Progenitor cell of endocrine pancreas (in vitro differentiated cells): Measurements from ENCODE around the gene ANKRD7. TPM values are rescaled to one million over a fixed set of nuclear protein-coding genes. Genes with fewer than 3 reads are reported as not detected.

Experiments used
- DNase-seq: peaks from one replicate; pipeline ENCODE4 v3.0.0; 2021; ENCODE audit warnings: low spot score; ENCODE audit not compliant: unreplicated experiment
- H3K27ac Mint-ChIP-seq: 2 replicates; pipeline ENCODE4 v1.8.0; 2021; ENCODE audit warnings: mild to moderate bottlenecking, moderate library complexity, mixed read lengths
- H3K27me3 Mint-ChIP-seq: 2 replicates; pipeline ENCODE4 v1.8.0; 2021; ENCODE audit warnings: mixed read lengths
- H3K36me3 Mint-ChIP-seq: 2 replicates; pipeline ENCODE4 v1.8.0; 2022; ENCODE audit warnings: mixed read lengths; ENCODE audit not compliant: insufficient read depth
- H3K4me1 Mint-ChIP-seq: 2 replicates; pipeline ENCODE4 v1.8.0; 2021; ENCODE audit warnings: low read depth, mixed read lengths
- H3K4me3 Mint-ChIP-seq: 2 replicates; pipeline ENCODE4 v1.8.0; 2021; ENCODE audit warnings: low read depth, mild to moderate bottlenecking, moderate library complexity, mixed read lengths
- H3K9me3 Mint-ChIP-seq: 2 replicates; pipeline ENCODE4 v1.8.0; 2021; ENCODE audit warnings: low read depth, mixed read lengths
- CTCF ChIP-seq: fragments of 200-600 bp; sonication (generic); IDR thresholded peaks from one replicate; pipeline ENCODE4 v1.5.0; 2021; ENCODE audit warnings: antibody characterized with exemption, mild to moderate bottlenecking; ENCODE audit not compliant: unreplicated experiment
- total RNA-seq: library from RNA; stranded (reverse); gene quantifications from 2 replicates; pipeline ENCODE4 v1.2.1, GENCODE V29; 2021

ANKRD7 gene
- total RNA-seq, 1 donor from 2014 or later, result not detected

GRCh38 chr7:118183786-118184564 is 40.5 kb upstream of the ANKRD7 start, which contains the start of gene LSM8:
Gene LSM8, plus strand, starts transcription at chr7:118184164. Its CDS starts 60 bp downstream, at chr7:118184224.
- H3K27ac Mint-ChIP-seq, result peak within 1 kb of the TSS; percentile 100
- H3K36me3 Mint-ChIP-seq, result peaks cover 12% of the 10 kb centered on the region
- H3K4me1 Mint-ChIP-seq, result peaks cover 20% of the 10 kb centered on the region
- H3K27me3 Mint-ChIP-seq, result no peaks in the 10 kb centered on the region
- no peaks in the 10 kb centered on the region for H3K9me3 Mint-ChIP-seq
- DNase-seq, result peak; percentile 94
- TF ChIP-seq CTCF, result no peak
- peak within 1 kb of the TSS; percentile 94 for H3K4me3 Mint-ChIP-seq

- Mint-ChIP-seq H3K9me3 (no peaks in the 10 kb centered on the region), H3K4me1 (peaks cover 20% of the 10 kb centered on the region), H3K36me3 (peaks cover 12% of the 10 kb centered on the region), H3K4me3 (peak overlapping the region; percentile 94), H3K27me3 (no peaks in the 10 kb centered on the region), H3K27ac (peak overlapping the region; percentile 100)
- DNase-seq, result no peak
- no peak for TF ChIP-seq CTCF
Observed at GRCh38 chr7:118184565-118184940, 40.0 kb upstream of the ANKRD7 start.

- H3K36me3 Mint-ChIP-seq, result peaks cover 12% of the 10 kb centered on the region
- peak overlapping the region; percentile 94 for H3K4me3 Mint-ChIP-seq
- no peak overlapping the region for H3K27ac Mint-ChIP-seq
Observed at GRCh38 chr7:118185163-118185860, 39.2 kb upstream of the ANKRD7 start.

GRCh38 chr7:118186501-118186900 is 38.0 kb upstream of the ANKRD7 start:
- no peaks in the 10 kb centered on the region for H3K27me3 Mint-ChIP-seq
- H3K36me3 Mint-ChIP-seq, result peaks cover 12% of the 10 kb centered on the region
- H3K4me3 Mint-ChIP-seq, result peak overlapping the region; percentile 94
- peaks cover 20% of the 10 kb centered on the region for H3K4me1 Mint-ChIP-seq
- no peak for DNase-seq
- no peak overlapping the region for H3K27ac Mint-ChIP-seq
- H3K9me3 Mint-ChIP-seq, result no peaks in the 10 kb centered on the region
- no peak for TF ChIP-seq CTCF

More at GRCh38 chr7:118185163-118185860, 39.2 kb upstream of the ANKRD7 start:
- no peak for TF ChIP-seq CTCF
- Mint-ChIP-seq H3K9me3 (no peaks in the 10 kb centered on the region), H3K4me1 (peaks cover 20% of the 10 kb centered on the region), H3K27me3 (no peaks in the 10 kb centered on the region)
- no peak for DNase-seq

- Mint-ChIP-seq H3K4me3 (no peak overlapping the region), H3K27me3 (no peaks in the 10 kb centered on the region), H3K27ac (no peak overlapping the region), H3K9me3 (no peaks in the 10 kb centered on the region), H3K36me3 (peaks cover 5% of the 10 kb centered on the region), H3K4me1 (peaks cover 2% of the 10 kb centered on the region)
- DNase-seq, result no peak
- no peak for TF ChIP-seq CTCF
Observed at GRCh38 chr7:118194571-118194970, 29.9 kb upstream of the ANKRD7 start.
